EH (cell line): ENCODE data around the gene ARHGAP26.
"Not testable (repeated sequence)": the region's sequence is repeated elsewhere in the genome, so short reads cannot be mapped to it uniquely, and the experiment has no call there.

Experiments used
- DNase-seq: peaks from one replicate; pipeline ENCODE4 v3.0.0-alpha.2; 2015; ENCODE audit warnings: low read depth

ARHGAP26 gene

DNA sequence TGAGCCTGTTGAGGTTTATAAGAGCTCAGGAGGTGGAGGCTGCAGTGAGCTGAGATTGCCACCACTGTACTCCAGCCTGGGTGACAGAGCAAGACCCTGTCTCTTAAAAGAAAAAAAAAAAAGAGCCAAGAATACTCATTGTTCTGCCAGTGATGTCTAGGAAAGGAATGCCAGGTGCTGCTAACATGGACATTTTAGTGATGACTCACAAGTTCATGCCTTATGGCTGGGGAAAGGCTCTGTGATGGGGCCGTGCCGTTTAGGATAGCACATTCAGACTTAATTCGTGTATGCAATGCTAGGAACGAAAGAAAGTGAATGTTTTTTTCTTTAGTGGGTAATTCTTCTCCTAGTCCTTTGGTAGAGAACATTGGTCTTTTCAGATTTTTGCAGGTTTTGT is 134.2 kb downstream of the ARHGAP26 start:
- no peak for DNase-seq

DNA sequence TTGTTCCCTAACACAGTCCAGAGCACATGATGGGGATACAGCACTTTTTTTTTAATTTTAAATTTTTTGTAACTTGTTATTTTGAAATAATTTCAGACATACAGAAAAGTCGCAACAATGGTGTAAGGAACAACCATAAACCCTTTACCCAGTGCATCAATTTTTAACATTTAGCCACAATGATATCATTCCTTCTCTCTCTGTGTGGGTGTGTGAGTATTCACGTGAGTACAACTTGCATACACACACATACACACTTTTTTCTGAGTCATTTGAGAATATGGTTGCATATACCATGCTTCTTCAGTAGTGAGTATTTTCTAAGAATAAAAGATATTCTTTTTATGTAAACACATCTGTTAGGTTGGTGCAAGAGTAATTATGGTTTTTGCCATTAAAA is 135.2 kb downstream of the ARHGAP26 start:
- DNase-seq = no peak

DNA sequence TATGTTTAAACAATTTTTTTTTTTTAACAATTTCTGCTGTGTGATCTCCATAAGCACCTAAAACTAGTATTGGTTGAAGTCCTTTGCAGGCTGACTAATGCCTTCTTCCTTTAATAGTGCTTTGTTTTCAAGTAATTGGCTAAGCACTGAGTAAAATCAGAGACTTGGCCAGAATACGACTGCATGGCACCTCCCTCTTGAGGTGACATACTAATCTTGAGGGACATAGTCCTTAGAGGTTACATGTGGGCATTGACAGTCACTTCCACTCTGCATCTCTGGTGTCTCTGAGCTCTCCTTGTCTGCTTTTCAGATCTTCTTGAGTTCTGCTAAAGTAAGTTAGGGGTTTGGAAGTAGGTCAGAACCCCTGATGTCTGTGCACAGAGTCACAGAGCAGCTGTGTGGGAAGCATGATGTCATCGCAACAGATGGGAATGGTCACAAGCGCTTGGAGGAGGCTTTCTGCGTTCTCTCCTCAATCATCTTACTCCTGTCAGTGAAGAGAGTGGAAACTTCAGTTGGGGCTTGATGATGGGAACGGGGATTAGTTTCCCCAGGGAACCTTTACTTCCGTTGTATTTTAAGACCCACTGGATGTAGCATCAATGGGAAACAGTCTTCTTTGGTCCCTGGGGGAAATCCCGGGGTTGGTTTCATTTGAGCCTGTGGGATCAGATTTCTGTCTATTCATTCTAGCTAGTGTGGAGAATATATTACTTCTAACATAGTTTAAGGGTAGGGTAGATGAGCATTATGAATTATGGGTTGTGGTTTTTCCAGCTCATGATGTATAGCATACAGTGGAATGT is 136.9 kb downstream of the ARHGAP26 start:
- DNase-seq = peak; percentile 58

DNA sequence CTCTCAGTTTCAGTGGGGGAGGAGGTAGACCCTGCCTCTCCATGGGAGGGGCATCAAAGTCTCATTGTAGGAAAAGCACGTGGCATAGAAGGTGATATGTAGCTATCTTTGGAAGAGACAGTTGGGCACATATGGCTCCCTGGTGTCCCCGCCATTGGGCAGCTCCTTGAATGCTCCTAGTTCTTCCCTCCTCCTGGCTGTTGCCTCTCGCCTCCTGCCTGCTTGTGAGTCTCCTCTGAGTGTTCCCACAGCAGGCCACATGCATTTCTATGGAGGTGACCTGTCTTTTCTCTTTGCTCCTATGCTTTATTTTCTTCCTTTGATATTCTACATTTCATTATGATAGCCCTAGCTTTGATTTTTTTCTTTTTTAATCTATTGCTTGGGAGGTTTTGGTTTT is 138.5 kb downstream of the ARHGAP26 start:
- DNase-seq = no peak

DNA sequence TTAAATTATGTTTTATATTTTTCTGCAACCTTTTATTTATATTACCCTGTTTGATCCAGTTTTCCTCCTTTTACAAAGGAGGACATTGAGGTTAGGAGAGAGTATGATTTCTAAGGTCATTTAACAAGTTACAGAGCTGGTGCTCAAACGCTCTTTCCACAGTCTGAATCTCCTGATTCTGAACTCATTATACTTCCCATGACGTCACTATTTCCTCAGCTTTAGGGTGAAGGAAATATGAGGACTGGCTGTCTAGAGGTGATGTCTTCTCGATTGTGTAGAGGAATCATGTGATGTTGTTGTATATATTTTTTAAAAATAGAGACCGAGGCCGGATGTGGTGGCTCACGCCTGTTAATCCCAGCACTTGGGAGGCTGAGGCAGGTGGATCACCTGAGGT is 140.0 kb downstream of the ARHGAP26 start:
- no peak for DNase-seq

DNA sequence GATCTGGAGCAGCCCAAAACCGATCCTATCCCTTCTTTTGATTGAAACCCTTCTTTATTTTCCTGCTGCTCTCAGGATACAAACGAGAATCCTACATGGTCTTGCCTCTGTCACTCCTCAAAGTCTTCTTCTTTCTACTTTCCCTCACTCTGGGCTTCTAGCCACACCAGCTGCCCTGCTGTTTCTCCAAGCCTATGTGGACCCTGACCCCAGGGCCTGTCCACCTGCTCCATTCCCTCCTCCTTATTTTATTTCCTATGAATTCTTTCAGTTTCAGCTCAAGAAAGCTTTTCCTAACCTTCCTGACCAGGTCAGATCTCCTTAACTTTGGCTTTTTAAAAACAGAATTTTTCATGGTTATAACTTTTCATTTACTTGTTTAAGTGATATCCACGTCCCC is 141.0 kb downstream of the ARHGAP26 start:
- DNase-seq = no peak

DNA sequence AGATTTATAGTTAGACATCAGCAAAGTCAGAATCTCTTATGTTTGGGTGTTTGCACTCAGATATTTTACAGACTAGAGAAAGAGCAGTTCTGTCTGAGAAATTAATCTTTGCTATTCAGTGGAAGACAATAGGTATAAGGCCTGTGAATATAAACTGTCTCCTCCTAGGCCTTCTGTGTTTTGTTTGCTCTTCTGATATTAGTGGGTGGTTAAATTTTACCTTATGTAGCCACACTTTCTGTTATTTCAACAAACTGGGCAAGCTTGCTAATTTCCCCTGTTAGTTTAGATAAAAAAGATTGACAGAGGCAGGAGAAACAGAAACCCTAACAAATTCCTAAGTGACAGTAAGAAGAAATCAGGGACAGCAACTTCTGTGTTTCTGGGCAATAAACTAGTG is 141.6 kb downstream of the ARHGAP26 start:
- DNase-seq = no peak

DNA sequence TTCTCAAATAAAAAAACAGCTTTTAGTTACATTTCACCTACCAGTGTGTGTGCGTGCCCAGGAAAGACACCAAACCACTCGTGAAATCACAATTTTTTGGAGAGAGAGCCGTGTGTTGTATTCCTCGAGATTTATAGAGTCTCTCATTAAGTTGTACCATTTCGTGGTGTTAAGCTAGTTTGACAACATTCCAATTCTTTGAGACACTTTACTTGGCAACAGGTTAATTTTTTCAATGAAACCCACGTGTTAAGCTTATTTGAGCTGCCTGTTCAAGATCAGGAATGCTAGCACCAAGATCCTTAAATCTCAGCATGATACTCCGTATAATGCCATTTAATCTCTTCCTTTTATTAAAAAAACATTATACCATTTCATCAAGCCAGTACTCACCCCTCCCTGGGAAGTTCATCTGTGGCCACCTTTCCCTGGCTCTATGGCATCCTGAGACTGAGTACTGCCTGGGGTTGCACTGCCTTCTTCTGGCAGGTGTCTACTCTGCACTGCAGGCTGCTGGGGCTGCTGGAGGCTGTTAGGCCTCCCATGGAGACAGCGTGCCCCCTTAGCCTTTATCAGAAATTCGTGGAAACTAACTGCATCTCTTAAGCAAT is 143.7 kb downstream of the ARHGAP26 start:
- no peak for DNase-seq

DNA sequence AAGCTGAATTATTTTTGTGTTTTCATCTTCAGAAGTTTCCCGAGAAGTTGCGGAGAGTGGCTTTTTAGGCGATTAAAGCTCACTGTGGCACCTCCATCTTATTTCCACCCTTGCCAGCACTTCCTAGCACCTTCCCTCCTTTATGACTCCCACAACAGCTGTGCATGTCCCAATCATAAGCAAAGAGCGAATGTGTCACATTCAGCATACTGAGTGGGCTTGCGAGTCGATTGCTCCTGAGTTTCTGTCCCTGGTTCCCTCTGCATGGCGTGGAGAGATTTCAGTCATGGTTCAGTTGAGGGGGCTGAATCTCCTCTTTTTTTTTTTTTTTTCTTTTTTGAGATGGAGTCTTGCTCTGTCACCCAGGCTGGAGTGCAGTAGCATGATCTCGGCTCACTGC is 144.9 kb downstream of the ARHGAP26 start:
- no peak for DNase-seq

DNA sequence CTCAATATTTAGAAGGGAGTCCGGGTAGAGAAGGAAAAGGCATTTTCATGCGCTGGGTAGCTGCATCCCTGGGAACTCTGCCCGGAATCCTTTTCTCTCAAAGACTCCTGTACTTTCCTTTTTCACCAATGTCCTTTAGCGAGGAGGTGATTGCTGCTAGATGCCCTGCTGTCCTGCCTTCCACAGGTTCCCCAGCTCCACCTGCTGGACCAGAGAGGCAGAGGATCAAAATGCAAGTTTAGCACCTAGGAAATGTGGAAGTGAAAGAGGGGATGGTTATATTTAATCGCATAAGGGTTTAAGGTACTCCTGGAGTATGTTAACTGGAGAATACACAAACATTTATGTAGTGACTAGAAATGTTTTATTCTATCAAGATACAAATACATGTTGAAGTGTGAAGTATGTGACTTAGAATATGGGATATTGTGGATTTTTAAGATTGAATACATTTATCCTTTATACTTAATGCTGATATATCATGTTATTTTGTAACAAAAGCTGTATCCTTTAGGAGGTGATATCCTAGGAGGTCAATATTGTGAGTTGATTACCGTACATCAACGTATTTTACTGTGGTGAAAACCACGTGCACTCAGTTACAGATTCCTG is 145.7 kb downstream of the ARHGAP26 start:
- peak; percentile 37 for DNase-seq

DNA sequence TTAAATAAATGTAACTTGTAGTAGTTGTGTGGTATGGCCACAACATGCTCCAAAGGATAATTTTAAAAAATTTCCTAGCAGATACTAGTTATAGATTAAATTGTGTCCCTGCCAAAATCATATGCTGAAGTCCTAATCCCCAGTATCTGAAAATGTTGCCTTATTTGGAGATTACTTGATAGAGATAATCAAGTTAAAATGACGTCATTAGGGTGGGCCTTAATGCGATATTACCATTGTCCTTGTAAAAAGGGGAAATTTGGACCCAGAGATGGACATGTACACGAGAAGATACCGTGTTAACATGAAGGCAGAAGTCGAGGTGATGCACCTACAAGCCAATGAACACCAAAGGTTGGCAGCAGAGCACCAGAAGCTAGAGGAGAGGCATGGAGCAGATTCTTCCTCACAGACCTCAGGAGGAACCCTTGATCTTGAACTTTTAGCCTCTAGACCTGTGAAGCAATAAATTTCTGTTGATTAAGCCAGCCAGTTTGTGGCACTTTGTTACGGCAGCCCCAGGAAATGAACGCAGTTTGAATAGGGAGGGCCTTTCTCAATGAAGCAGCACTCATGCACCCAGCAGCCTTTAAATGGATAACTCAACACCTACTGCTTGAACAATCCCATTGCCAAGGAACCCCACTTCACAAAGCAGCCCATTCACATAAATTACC is 148.9 kb downstream of the ARHGAP26 start:
- no peak for DNase-seq

DNA sequence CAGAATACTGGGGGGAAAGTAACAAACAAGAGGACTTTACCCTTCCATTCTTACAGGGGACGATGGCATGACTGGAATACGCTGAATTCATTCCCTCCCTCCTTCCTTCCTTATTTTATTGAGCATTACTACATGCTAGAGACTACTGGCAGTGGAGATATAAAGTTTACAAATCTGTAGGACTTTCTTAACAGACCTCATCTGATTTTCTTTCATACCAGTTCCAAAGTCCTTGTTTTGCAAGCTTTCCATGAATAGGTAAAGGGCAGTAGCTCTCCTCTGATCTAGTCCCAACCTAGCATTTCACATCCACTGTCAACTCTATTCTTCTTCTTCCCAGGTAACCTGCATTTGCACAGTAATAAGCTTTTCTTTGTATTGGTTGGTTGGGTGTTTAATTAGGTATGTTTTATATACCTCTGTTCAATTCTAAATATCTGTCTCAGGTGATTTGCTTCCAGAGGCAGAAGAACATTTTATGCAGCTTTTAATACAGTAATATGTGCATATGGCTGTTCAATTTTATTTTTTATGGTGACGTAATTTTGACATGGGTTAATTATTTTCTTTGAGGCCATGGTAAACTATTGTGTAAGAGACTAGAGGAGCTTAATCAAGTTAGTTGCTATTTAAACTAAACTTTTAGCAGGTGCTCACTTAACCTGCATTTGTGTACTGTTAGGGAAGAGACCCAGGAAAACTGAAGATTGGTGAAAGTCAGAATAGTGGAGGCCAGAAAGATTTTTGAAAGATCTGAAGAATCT is 150.9 kb downstream of the ARHGAP26 start:
- no peak for DNase-seq

DNA sequence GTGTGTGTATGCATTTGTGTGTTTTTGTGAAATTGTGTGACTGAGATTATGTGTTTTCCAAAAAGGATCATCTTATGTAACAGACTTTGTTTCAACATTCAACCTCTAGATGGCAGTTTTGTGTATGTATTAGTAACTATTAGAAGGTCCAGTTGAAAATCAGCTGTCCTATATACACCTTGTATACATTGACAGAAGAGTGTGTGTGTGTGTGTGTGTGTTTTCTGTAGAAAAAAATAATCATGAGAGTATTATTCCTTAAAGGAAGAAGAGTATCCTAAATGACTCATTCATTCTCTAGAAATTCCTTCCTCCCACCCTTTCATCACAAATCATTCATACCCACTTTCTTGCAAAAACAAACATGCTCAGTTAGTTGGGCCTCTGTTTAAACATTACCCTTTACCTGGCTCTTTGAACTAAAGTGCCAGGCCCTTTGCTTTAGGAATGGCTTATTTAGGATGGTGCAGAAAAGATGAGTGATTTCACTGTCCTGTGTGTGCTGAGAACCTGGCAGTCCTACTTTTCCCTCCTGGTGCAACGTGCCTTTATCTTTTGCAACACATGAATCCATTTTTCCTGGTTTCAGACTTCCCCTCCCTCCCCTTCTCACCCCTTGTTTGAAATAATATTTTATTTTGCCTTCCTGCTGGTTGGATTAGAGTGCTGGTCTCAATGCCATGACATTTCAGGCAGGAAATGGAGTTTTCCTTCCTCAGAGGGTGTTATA is 152.2 kb downstream of the ARHGAP26 start:
- peak; percentile 56 for DNase-seq

DNA sequence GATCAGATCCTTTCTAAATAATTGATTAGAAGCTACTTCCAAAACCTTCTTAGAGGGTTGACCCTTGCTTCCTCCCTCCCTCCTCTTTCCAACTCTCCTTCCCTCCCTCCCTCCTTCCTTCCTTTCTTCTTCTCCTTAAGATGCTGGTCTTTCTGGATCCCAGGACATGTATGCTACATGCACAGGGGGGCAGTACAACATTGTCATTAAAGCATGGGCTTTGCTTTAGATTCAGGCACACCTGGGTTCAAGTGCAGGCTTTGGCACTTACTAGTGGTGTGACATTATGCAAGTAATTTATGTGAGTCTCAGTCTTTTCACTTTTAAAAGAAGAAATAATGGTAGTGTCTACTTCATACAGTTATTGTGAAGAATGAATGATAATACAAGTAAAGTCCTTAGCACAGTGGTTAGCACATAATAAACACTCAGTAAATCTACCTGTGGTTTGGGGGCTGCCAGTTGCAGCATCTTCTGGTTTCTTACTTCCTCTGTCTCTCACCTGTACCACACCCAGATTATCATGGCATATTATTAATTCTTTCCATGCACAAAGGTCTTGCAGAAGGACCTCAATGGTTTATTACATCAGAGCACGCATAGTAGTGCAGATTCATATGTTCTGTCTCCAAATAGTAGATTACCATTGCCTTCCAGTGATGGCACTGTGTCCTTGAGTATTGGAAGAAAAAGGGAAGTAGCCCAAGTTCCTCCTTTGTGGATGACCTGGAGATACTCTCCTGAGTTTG is 154.1 kb downstream of the ARHGAP26 start:
- peak; percentile 27 for DNase-seq

DNA sequence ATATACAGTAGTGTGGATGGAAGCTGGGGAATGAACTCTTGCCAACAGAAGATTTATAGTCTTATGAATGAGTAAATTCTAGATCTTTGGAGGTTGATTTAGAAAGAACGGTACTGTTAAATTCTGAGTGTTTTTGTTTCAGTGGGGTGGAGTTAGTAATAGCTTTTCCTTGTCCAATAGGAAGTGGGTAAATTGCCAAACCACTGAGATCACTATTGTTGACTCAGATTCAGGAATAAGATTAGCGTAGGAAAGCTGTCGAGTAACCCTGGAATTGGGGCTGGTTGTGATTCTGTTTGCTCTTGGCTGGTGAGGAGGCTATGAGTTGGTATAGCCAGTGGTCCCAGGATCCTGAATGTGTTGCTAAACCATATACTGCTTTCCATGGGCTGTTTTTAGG is 155.6 kb downstream of the ARHGAP26 start:
- DNase-seq = peak; percentile 83

DNA sequence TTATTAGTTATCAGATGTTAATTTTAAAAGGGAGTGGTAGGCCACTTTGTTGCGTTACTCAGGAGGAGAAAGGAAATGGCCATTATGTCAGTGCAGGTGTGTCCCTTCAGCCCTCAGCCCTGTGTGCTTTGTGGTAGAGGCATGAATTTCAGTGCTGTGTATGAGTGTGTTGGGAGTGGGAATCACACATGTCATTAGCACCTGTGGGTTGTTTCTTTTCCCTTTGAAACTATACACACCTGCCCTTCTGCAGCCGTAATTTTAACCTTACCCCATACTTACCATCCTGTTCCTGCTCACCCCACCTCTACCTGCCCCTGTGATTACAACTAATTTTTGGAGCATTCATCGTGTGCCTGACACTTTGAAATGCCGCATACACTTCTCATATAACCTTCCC is 156.4 kb downstream of the ARHGAP26 start:
- DNase-seq = no peak

DNA sequence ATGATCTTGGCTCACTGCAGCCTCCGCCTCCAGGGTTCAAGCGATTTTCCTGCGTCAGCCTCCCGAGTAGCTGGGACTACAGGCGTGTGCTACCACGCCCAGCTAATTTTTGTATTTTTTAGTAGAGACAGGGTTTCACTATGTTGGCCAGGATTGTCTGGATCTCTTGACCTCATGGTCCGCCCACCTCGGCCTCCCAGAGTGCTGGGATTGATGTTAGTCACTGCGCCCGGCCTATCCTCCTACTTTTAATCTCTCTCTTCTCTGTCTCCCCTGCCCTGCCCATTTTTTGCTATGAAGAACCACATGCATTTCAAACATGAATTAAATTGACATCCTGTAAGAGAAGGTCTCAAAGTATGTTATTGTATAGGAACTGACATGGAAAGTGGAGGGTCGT is 158.8 kb downstream of the ARHGAP26 start:
- DNase-seq = not testable (repeated sequence)

DNA sequence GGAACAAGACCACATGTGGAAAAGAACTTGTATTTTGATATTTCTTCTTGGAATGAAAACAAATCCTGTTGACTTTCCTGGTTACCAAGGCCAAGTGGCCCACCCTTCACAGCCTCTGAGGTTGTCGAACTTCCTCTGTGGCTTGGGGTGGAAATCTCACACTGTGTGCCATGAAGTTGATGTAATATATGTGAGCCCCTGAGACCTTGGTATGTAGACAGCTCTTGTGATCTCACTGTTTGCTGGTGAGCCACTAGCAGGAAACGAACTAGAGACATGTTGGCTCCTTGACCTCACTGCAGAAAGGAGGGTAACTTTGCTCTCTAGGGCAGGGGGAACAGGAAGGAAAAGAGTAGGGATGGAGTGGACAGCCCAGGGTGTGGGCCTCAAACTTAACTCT is 159.4 kb downstream of the ARHGAP26 start:
- DNase-seq = no peak

DNA sequence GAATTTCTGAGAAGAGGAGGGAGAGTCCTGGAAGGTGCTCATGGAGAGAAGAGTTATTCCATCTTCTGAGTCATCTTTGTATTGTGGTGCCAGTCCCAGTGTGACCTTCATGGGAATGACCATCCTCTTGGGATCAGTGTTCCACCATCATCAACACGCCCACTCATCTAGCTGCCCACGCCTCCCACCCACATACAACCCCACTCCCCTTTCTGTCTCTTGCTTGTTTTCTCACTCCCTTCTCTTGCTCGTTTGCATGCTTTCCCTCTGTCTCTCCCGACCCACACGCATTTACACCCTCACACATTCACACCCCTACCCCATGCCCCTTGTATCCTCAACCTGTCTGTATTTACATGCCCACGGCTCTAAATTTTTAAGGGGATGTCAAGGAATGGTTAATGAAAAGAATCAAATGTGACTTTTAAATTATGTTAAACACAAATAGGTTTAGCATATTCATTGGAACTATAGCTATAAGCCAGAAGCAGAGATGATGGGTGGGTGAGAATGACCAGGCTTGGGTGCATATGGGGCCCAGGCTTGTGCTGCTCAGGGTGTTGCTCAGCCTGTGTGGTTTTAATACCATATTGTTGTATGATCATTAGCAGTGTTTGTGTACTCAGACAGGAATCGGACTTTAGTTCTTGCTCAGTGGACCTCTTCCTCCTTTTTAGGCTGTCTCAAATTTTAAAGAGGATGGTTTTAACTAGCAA is 160.4 kb downstream of the ARHGAP26 start:
- no peak for DNase-seq
